Fibroblast of lung (primary cell): ENCODE data around the gene PKNOX2.

Experiments
- CTCF ChIP-seq, 2 donors: IDR thresholded peaks in 1 of 2; conservative IDR thresholded peaks in 1 of 2; 1 replicate in 1 of 2; 2 replicates in 1 of 2; pipeline ENCODE4 v1.5.1; 2011 to 2012; ENCODE audit warnings: low read length in 2 of 2, control low read depth in 1 of 2, inconsistent platforms in 1 of 2, low read depth in 1 of 2, mild to moderate bottlenecking in 1 of 2
- EZH2 ChIP-seq: IDR thresholded peaks from 2 replicates; pipeline ENCODE4 v1.5.1; 2012; ENCODE audit warnings: low read length, control low read depth, mild to moderate bottlenecking; ENCODE audit errors: missing control alignments

- no peak for TF ChIP-seq CTCF (conservative IDR thresholded peaks at IDR 0.05 in 1 of 2, IDR thresholded peaks at IDR 0.05 in 1 of 2; ENCODE audit: low read depth in 1 of 2, low read length in 2 of 2)
- TF ChIP-seq EZH2 = no peak
Observed at GRCh38 chr11:125356797-125357196, 192.2 kb downstream of the PKNOX2 start.
